Naive B cell (primary cell): Measurements from ENCODE around the gene SLC4A3. TPM values are rescaled to one million over a fixed set of nuclear protein-coding genes. Genes with fewer than 3 reads are reported as not detected.
A peak's percentile ranks its signal among the peaks of the same experiment; 100 is the strongest.

Experiments
- ATAC-seq, 2 donors: fragments of 150-1000 bp; cut with Tn5 transposase; 2 replicates each; pipeline ENCODE4 v1.10.0; 2021; ENCODE audit warnings: low read depth in 2 of 2, mild to moderate bottlenecking in 2 of 2, moderate library complexity in 2 of 2
- DNase-seq: peaks from one replicate; pipeline ENCODE4 v3.0.0; 2022
- H3K27ac Mint-ChIP-seq, 6 donors: one replicate each; pipeline ENCODE4 v1.8.0; 2020 to 2022; ENCODE audit warnings: mild to moderate bottlenecking in 6 of 6, mixed read lengths in 6 of 6, moderate library complexity in 5 of 6, inconsistent platforms in 2 of 6
- H3K27me3 Mint-ChIP-seq, 3 donors: one replicate each; pipeline ENCODE4 v1.8.0; 2021 to 2022; ENCODE audit warnings: mixed read lengths in 3 of 3, mild to moderate bottlenecking in 1 of 3
- H3K36me3 Mint-ChIP-seq, 2 donors: one replicate each; pipeline ENCODE4 v1.8.0; 2020 to 2022; ENCODE audit warnings: mixed read lengths in 2 of 2, inconsistent platforms in 1 of 2, mild to moderate bottlenecking in 1 of 2
- H3K4me1 Mint-ChIP-seq, 3 donors: one replicate each; pipeline ENCODE4 v1.8.0; 2020 to 2022; ENCODE audit warnings: mixed read lengths in 3 of 3, inconsistent platforms in 1 of 3, mild to moderate bottlenecking in 1 of 3, moderate library complexity in 1 of 3
- H3K4me3 Mint-ChIP-seq, 8 donors: one replicate each; pipeline ENCODE4 v1.8.0; 2020 to 2022; ENCODE audit warnings: mild to moderate bottlenecking in 8 of 8, mixed read lengths in 8 of 8, moderate library complexity in 8 of 8, inconsistent platforms in 2 of 8
- H3K9me3 Mint-ChIP-seq, 7 donors: one replicate each; pipeline ENCODE4 v1.8.0; 2020 to 2022; ENCODE audit warnings: mixed read lengths in 7 of 7, mild to moderate bottlenecking in 5 of 7, inconsistent platforms in 2 of 7, moderate library complexity in 1 of 7
- polyA plus RNA-seq, 6 donors: library from polyadenylated mRNA; unstranded; fragments of 300-500 nt; fragmentation: Illumina TruSeq; gene quantifications; one replicate each; pipeline ENCODE4 v1.2.3, GENCODE V29; 2021; ENCODE audit warnings: low read depth in 6 of 6

Gene SLC4A3
- polyA plus RNA-seq, 6 donors from 2014 or later: not detected

DNA sequence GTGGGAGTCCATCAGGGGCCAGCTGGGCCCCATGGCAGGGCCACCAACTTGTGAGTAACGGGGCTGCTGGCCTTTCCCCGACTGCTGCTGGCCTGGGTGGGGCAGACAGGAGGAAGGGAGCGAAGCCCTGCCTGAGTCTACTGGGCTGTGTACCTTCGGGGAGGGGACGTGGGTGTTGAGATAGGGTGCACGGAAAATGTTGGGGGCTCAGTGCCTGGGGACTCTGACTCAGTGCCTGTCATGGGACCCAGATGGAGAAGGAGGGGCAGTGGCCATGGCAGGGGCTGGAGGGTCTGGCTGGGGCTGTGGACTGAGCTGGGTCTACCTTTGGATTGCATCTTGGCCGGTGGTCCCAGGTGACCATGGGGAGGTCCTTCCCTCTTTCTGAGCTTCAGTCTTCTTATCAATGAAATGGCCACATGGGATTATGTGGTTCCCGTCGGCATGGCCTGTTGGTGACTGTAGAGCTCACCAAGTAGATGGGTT lies 4.0 kb downstream of the SLC4A3 start:
- Mint-ChIP-seq H3K4me1 (peaks cover 14 to 18% (median 15%) of the 10 kb centered on the region in 3 donors), H3K9me3 (peaks cover 0 to 3% (median 0%) of the 10 kb centered on the region in 7 donors), H3K36me3 (no peaks in the 10 kb centered on the region), H3K27me3 (peaks cover 18 to 69% (median 66%) of the 10 kb centered on the region in 3 donors), H3K4me3 (no peak overlapping the region), H3K27ac (no peak overlapping the region)
- ATAC-seq: no peak
- no peak for DNase-seq

DNA sequence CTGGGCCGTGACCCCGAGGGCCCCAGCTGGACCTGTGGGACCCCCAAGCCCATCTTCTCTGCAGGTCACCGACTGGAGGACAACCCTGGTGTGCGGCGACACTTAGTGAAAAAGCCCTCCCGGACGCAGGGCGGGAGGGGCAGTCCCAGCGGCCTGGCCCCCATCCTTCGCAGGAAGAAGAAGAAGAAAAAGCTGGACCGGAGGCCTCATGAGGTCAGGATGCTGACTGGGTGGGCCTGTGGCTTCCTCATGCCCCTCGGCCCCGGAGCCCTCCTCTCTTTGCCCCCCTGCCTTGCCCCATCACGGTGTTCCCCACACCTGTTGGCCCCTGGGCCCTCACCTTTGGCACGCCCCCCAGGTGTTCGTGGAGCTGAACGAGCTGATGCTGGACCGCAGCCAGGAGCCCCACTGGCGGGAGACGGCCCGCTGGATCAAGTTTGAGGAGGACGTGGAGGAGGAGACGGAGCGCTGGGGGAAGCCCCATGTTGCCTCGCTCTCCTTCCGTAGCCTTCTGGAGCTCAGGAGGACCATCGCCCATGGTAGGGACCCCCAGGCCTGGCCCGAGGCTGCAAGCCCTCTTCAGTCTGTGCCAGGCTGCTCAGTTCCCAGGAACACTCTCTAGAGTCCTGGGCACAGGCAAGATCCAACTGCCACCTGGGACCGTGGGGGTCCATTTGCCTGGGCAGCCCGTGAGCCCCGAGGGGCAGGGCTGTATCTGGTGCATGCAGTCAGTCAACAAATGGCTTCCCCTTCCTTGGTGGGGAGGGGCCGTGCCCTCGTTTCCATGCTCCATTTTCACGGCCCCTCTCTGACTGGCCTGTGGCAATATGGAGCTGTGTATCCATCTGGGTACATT lies 4.7 kb downstream of the SLC4A3 start:
- H3K4me3 Mint-ChIP-seq: no peak overlapping the region
- H3K36me3 Mint-ChIP-seq: no peaks in the 10 kb centered on the region
- peaks cover 0 to 3% (median 0%) of the 10 kb centered on the region in 7 donors for H3K9me3 Mint-ChIP-seq
- ATAC-seq: no peak
- no peak overlapping the region for H3K27ac Mint-ChIP-seq
- DNase-seq: no peak
- H3K27me3 Mint-ChIP-seq: peaks cover 16 to 69% (median 66%) of the 10 kb centered on the region in 3 donors
- H3K4me1 Mint-ChIP-seq: peaks cover 8 to 13% (median 9%) of the 10 kb centered on the region in 3 donors

DNA sequence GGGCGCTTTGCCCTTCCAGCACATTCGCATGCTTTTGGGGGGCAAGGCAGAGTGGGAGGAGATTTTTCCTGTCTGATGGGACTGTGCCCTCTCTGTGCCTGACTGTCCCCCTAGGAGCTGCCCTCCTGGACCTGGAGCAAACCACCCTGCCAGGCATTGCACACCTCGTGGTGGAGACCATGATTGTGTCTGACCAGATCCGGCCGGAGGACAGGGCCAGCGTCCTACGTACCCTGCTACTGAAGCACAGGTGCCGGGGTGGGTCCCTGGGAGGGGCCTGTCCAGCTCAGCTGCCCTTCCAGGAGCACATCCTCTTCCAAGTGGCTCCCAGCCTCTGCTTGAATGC lies 5.3 kb downstream of the SLC4A3 start:
- Mint-ChIP-seq H3K4me3 (no peak overlapping the region), H3K9me3 (peaks cover 0 to 3% (median 0%) of the 10 kb centered on the region in 7 donors), H3K36me3 (no peaks in the 10 kb centered on the region), H3K27ac (no peak overlapping the region), H3K27me3 (peaks cover 19 to 72% (median 69%) of the 10 kb centered on the region in 3 donors), H3K4me1 (peaks cover 8 to 11% (median 9%) of the 10 kb centered on the region in 3 donors)
- no peak for ATAC-seq
- DNase-seq: no peak

DNA sequence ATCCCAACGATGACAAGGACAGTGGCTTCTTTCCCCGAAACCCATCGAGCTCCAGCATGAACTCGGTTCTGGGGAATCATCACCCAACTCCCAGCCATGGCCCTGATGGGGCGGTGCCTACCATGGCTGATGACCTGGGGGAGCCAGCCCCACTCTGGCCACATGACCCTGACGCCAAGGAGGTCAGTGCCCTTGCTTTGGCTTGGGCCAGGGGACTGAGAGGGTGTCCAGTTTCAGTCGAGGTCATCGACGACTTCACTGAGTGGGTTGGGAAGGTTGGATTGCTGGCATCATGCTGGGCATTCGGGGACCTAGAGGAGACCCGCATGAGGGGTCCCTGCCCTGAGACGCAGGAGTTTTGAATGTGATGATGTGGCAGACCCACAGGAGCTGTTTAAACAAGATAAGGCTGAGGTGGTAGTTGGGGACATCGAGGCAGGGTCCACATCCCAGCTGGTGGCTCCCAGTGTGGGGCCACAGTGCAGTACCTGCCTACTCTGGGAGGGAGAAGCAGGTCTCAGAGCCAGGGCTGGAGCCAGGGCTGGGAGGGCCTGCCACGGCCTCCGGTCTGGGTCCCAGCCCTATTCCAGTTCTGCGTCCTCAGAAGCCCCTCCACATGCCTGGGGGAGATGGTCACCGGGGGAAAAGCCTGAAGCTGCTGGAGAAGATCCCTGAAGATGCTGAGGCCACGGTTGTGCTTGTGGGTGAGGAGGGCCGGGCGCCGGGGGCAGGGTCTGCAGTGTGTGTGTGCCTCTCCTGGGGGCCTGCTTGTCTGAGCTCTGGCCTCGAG lies 6.0 kb downstream of the SLC4A3 start:
- DNase-seq (no peak), ATAC-seq (no peak)
- Mint-ChIP-seq H3K36me3 (no peaks in the 10 kb centered on the region), H3K27me3 (peaks cover 19 to 71% (median 70%) of the 10 kb centered on the region in 3 donors), H3K4me3 (no peak overlapping the region), H3K9me3 (peaks cover 0 to 3% (median 0%) of the 10 kb centered on the region in 7 donors), H3K4me1 (peaks cover 5 to 11% (median 9%) of the 10 kb centered on the region in 3 donors), H3K27ac (no peak overlapping the region)

DNA sequence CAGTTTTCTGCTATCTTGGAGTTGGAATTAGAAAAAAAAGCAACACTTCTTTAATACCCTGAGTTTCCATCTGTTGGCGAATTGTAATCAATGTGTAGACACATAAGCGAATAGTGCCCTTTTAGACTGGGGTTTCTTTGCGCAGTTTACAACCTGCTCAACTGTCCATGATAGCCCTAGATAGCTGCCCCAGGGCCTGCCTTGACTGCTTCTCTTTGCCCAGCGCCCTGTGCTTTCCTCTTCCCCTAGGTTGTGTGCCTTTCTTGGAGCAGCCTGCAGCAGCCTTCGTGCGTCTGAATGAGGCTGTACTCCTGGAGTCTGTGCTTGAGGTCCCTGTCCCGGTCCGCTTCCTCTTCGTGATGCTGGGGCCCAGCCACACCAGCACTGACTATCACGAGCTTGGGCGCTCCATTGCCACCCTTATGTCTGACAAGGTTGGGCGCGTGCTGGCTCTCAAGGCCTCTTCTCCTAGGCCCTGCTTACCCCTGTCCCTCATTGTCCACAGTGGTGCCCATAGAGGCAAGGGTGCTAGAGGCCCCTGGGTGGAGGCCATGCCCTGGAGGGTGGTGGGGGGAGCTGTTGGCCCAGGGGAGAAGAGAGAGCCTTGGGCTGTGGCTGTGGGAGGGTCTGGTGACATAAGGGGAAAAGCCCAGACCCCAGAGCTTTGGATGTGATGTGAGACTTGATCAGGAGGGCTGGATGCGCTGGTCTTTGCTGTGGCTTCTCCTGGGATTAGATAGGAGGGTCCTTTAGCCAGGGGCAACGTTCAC lies 6.9 kb downstream of the SLC4A3 start:
- DNase-seq: no peak
- Mint-ChIP-seq H3K4me3 (no peak overlapping the region), H3K9me3 (peaks cover 0 to 3% (median 0%) of the 10 kb centered on the region in 7 donors), H3K27ac (no peak overlapping the region), H3K4me1 (peaks cover 0 to 3% (median under 1%) of the 10 kb centered on the region in 3 donors), H3K27me3 (peaks cover 22 to 70% (median 66%) of the 10 kb centered on the region in 3 donors), H3K36me3 (no peaks in the 10 kb centered on the region)
- ATAC-seq: no peak

DNA sequence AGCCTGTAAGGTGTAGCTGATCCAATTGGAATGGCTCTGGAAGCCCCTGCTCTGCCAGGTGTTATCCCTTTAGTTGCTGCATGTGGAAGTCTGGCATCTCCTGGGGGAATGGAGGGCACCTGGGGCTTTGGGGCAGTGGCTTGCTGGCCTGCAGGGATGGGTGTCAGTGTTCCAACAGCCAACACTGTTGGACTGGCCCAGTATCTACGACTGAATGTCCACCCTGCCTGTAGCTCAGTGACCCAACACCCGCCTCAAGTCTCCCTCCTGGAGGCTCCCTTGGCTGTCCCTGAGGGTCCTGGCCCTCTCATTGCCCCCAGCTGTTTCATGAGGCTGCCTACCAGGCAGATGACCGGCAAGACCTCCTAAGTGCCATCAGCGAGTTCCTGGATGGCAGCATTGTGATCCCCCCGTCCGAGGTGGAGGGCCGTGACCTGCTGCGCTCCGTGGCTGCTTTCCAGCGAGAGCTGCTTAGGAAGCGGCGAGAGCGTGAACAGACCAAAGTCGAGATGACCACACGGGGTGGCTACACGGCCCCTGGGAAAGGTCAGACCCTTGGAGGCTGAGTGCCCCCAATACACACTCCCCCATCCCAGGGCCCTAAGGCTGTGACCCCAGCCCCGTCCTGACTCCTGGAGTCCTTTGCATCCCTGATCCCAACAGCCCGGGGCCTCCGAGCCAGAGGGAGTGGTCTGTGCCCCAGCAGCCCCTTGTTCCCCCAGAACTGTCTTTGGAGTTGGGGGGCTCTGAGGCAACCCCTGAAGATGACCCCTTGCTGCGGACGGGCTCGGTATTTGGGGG lies 7.7 kb downstream of the SLC4A3 start:
- Mint-ChIP-seq H3K4me3 (no peak overlapping the region), H3K27ac (no peak overlapping the region), H3K27me3 (peaks cover 22 to 72% (median 64%) of the 10 kb centered on the region in 3 donors), H3K36me3 (no peaks in the 10 kb centered on the region), H3K9me3 (peaks cover 0 to 3% (median 0%) of the 10 kb centered on the region in 7 donors), H3K4me1 (peaks cover 0 to 2% (median 0%) of the 10 kb centered on the region in 3 donors)
- ATAC-seq: no peak
- no peak for DNase-seq

DNA sequence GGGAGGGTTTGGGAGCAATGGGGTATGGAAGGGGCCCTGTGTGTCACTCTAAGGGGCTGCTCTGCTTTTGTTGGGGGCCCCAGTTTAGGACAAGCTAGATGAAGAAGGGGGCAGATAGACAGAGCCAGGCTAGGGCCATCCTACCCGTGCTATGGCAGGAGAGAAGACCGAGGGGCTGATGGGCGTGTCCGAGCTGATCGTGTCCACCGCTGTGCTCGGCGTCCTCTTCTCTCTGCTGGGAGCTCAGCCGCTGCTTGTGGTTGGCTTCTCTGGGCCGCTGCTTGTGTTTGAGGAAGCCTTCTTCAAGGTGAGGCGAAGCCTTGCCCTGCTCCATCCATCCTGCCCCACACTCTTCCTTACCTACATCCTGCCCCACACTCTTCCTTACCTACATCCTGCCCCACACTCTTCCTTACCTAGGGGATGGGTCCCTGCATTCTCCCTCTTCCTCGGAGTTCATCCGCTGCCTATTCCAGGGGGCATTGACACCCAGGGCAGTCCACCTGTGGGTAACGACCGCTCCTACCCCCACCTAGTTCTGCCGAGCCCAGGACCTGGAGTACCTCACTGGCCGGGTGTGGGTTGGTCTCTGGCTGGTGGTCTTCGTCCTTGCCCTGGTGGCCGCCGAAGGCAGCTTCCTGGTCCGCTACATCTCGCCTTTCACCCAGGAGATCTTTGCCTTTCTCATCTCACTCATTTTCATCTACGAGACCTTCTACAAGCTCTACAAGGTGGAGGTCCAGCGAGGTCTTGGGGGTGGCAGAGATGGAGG lies 8.9 kb downstream of the SLC4A3 start:
- Mint-ChIP-seq H3K36me3 (no peaks in the 10 kb centered on the region), H3K27me3 (peaks cover 22 to 60% (median 52%) of the 10 kb centered on the region in 3 donors), H3K4me3 (no peak overlapping the region), H3K9me3 (peaks cover 0 to 1% (median 0%) of the 10 kb centered on the region in 7 donors), H3K27ac (no peak overlapping the region), H3K4me1 (no peaks in the 10 kb centered on the region)
- ATAC-seq: no peak
- DNase-seq: no peak

DNA sequence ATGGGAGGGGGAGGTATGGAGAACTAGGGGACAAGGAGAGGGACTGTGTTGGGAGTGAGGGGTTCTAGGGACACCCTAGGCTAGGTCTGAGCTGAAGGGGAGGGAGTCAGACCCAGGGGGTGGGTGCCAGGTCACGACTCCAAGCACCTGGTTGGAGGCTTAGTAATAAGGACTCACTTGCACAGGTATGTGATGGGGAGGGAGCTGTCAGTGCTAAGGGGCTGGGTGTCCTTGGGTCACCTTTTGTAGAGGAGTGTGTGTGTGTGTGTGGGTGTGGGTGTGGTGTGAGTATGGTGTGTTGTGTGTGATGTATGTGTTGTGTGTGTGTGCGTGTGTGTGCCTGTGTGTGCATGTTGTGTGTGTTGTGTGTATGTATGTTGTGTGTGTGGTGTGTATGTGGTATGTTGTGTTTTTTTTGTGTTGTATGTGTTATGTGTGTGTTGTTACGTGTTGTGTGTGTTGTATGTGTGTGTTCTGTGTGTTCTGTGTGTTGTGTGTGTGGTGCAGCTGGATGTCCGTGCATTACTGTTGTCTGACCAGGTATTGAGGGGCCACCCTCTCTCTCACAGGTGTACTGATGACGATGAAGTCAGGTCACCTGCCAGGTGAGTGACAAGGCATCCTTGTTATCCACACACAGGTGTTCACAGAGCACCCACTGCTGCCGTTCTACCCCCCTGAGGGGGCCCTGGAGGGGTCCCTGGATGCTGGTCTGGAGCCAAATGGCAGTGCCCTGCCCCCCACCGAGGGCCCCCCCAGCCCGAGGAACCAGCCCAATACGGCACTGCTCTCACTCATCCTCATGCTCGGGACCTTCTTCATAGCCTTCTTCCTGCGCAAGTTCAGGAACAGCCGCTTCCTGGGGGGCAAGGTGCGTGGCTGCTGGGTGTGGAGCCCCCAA lies 9.8 kb downstream of the SLC4A3 start:
- H3K27ac Mint-ChIP-seq: peak overlapping the region in 2 of 6 donors; percentile 0 to 23
- DNase-seq (no peak), ATAC-seq (no peak)
- peaks cover 2 to 7% (median 3%) of the 10 kb centered on the region in 3 donors for H3K4me1 Mint-ChIP-seq
- no peaks in the 10 kb centered on the region for H3K9me3 Mint-ChIP-seq
- peaks cover 22 to 55% (median 45%) of the 10 kb centered on the region in 3 donors for H3K27me3 Mint-ChIP-seq
- H3K36me3 Mint-ChIP-seq: no peaks in the 10 kb centered on the region
- H3K4me3 Mint-ChIP-seq: no peak overlapping the region

DNA sequence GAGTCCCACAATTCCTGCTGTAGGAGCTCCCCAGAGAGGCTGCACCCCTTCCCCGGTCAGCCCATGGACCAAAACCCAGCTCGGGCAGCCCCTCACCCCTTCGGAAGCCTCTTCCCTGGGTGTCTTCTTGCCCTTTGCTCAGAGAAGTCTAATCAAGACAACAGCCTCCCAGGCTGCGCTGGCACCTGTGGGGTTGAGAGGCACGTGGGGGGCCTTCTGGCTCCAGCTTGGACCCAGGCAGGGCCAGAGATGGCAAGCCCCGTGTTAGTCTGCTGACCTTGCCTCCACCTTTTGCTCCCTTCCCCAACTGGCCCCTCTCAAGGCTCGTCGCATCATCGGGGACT lies 10.4 kb downstream of the SLC4A3 start:
- Mint-ChIP-seq H3K27ac (no peak overlapping the region), H3K9me3 (no peaks in the 10 kb centered on the region), H3K27me3 (peaks cover 22 to 55% (median 45%) of the 10 kb centered on the region in 3 donors), H3K4me3 (no peak overlapping the region), H3K4me1 (peaks cover 8 to 13% (median 8%) of the 10 kb centered on the region in 3 donors), H3K36me3 (no peaks in the 10 kb centered on the region)
- DNase-seq (no peak), ATAC-seq (no peak)

DNA sequence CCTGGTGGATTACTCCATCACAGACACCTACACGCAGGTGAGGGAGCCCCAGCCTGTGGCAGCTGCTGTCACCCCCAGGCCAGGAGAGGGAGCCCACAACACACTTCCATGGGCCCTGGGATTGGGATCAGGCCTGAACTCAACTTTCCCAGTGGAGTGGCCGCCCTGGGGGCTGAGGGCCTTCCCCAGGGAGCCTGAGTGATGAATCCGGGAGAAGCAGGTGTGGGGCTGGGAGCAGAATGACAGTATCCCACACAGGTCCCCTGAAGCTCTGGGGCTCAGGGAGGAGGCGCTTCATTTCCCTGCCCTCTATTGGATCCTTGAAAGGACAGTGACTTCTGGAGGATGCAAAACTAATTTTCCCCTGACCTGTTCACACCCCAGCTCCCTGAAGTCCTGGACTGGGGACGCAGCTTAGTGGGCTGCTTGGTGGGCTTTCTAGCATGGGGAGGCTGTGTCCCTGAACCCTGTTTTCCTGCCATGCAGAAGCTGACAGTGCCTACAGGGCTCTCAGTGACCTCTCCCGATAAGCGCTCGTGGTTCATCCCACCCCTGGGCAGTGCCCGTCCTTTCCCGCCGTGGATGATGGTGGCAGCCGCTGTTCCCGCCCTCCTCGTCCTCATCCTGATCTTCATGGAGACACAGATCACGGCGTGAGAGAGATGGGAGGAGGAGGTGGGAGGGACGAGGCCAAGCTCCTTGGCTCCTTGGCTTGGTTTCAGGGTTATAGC lies 11.0 kb downstream of the SLC4A3 start:
- Mint-ChIP-seq H3K27me3 (peaks cover 17 to 51% (median 45%) of the 10 kb centered on the region in 3 donors), H3K4me1 (peaks cover 8 to 19% (median 12%) of the 10 kb centered on the region in 3 donors), H3K27ac (no peak overlapping the region), H3K9me3 (no peaks in the 10 kb centered on the region), H3K36me3 (no peaks in the 10 kb centered on the region), H3K4me3 (no peak overlapping the region)
- no peak for ATAC-seq
- DNase-seq: no peak
